GM18508 (cell line): ENCODE results near the gene SMNDC1.

Experiments used
- ATAC-seq: cut with Tn5 transposase; IDR thresholded peaks from one replicate; pipeline ENCODE4 v1.9.1; 2021; ENCODE audit warnings: moderate number of reproducible peaks; ENCODE audit not compliant: insufficient read depth, unreplicated experiment

SMNDC1 gene

DNA sequence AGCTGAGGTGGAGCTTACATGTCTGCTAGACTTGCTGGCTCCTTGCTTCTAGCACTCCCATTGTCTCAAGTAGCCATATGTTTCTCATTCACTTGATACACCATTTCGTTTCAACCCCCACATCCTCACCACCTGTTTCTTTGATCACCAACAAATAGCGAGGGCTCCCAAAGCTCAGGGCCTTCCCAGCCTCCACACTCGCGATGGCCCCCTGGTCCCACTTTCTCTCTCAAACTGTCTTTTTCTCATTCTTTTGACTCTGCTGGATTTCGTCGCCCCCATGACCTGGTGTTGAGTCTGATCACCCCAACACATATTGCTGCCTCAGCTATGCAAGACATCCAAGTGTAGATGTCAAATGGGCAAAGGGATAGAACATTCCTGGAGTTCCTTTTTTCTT is 26.0 kb upstream of the SMNDC1 start:
- no peak for ATAC-seq

- ATAC-seq: no peak
Observed at GRCh38 chr10:110327262-110327914, 22.7 kb upstream of the SMNDC1 start.

- ATAC-seq: no peak
Observed at GRCh38 chr10:110326351-110327032, 21.8 kb upstream of the SMNDC1 start.

DNA sequence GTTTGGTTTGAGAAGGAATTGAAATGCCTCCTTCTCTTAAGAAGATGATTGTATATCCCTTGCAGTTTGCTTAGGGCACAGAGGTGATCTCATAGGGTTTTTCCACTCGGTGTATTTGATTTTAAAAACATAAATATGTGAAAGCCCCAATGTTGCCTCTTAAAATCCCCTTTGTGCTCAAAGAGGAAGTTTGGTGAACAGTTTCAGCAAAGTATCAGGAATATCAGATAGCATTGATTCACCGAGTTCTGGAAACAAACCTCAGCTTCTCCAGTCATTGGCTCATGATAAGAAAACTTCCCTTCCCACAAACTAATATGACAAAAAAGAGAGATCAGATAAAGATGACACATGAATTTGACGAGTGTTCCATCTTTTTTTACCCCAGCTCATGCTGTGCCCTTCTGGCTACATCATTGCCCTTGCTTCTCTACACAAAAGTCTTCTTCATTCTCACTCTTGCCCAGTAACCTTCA is 20.1 kb upstream of the SMNDC1 start:
- ATAC-seq: peak; percentile 57

- ATAC-seq: peak; percentile 44
Observed at GRCh38 chr10:110324201-110324804, 19.6 kb upstream of the SMNDC1 start.

- no peak for ATAC-seq
Observed at GRCh38 chr10:110323503-110323902, 18.8 kb upstream of the SMNDC1 start.

GRCh38 chr10:110321869-110322620 is 17.3 kb upstream of the SMNDC1 start:
- ATAC-seq: no peak

DNA sequence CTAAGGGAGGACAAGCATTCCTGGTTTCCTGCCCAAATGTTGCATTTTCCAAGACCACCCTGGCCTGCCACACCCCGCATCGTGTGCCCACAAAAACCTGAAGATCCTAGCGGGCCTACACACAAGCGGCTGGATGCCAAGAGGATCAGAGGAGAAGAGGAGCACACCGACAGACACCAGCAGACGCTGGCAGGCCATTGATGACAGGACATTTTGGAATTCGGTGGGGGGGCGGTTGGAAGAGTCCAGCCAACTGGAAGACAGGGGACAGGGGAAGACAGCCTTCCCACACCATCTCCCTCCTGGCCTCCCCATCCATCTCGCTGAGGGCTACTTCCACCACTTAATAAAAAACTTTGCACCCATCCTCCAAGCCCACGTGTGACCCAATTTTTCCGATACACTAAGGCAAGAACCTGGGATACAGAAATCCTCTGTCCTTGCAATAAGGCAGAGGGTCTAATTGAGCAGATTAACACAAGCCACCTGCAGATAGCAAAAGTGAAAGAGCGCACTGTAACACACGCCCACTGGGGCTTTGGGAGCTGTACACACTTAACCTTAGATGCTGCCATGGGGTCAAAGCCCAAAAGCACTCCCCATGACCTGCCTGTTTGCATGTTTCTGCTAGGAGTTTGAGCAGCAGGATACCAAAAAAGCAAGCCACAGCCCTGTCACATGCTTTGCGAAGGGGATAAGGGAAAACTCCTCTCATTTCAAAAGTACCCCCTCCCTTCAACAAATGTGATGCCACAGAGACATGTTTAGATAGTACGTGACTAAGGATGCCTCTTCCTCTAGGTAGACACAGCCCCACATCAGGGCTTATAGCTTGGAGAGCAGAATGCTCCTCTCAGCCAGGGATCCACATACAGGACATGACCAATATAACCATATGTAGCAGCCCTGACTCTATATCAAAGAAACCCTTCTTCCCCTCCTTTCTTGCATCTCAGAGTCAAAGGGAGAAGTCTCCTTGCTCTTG is 13.4 kb upstream of the SMNDC1 start:
- no peak for ATAC-seq

GRCh38 chr10:110313674-110314073 is 9.0 kb upstream of the SMNDC1 start:
- no peak for ATAC-seq

GRCh38 chr10:110312206-110312605 is 7.5 kb upstream of the SMNDC1 start:
- ATAC-seq: no peak

GRCh38 chr10:110311357-110311949 is 6.7 kb upstream of the SMNDC1 start:
- no peak for ATAC-seq

DNA sequence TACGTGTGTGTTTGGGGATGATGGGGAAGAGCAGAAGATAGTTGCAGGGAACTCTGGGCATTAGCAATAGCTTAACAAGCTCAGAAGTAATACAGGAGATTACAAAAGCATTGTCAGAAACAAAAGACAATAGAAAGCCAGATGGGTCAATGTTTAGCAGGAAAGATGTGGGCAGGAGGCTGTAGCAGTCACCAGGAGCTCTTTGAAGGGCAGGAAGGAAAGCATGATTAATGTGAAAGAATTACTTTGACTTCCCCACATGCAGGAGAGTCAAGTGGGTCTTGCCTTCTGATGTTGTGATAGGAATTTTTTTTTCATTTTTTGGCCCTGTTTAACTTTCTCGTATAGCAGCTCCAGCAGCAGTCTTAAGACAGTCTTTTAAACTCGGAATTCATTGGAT is 6.0 kb upstream of the SMNDC1 start:
- no peak for ATAC-seq

GRCh38 chr10:110307805-110308204 is 3.1 kb upstream of the SMNDC1 start:
- ATAC-seq: no peak

- no peak for ATAC-seq
Observed at GRCh38 chr10:110306452-110306768, 1.7 kb upstream of the SMNDC1 start.

DNA sequence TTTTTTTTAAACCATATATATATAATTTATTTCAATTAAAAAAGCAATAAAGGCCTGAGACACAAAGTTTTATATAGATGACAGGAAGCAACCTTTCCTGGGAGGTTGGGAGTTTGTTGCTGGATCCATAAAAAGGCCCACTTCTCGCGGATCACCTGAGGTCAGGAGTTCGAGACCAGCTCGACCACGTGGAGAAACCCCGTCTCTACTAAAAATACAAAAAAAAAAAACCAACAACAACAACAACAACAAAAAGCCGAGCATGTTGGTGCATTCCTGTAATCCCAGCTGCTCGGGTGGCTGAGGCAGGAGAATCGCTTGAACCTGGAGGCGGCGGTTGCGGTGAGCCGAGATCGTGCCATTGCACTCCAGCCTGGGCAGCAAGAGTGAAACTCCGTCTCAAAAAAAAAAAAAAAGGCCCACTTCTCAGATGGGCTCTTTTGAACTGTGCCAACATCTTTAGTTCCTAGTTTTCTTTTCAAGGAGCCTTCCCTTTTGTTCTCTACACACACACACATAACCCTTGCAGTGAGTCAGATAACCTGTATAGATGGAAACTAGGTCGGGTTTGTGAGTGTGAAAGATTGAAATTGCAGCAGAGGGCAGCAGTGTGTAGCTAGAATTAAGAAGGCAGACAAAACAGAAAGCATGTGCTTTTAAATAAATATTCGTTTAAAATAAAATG is 1.2 kb upstream of the SMNDC1 start:
- peak; percentile 47 for ATAC-seq

DNA sequence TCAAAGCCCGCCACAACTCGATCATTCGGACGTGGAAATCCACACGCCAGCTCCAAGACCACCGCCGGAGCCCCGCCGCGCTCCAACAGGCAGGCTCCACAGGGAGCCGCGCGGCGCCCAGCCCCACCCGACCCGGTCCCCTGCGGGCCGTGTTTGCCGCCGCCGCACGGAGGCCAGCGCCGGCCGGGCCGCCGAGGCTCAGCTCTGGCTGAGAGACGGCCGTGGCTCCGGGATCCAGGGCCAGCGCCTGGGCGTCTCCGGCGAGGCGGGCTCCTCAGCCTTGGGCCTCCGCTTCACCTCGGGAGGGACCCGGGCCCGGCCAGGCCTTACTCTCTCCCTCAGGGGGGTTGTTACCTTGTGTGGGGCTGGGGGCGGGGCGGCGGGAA is 333 bp downstream of the SMNDC1 start:
- ATAC-seq: no peak

- ATAC-seq: no peak
Observed at GRCh38 chr10:110303681-110304080, 1.0 kb downstream of the SMNDC1 start.

GRCh38 chr10:110300486-110300986 is 4.2 kb downstream of the SMNDC1 start:
- ATAC-seq: no peak

DNA sequence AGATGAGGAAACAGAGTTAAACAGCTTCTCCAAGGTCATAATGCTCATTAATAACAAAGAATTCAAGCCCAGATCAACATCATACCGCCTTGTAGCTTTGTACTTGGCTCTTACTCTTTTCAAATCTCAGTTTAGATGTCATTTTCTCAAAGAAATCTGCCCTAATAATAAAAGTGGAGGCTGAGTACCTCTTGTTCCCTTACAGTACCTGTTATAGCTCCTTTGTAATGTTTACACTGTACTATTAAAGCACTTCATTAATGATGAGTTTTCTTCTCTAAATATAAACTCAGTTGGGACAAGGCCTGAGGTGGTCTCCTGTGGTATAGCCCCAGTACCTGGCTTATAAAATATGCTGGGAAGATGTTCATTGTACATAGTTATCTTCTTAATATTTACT is 7.8 kb downstream of the SMNDC1 start:
- no peak for ATAC-seq
